Measurements from ENCODE around the gene PLEKHD1. TPM values are rescaled to one million over a fixed set of nuclear protein-coding genes. Genes with fewer than 3 reads are reported as not detected.

Gene PLEKHD1
- total and polyA plus RNA-seq, 9 of the 15 experiments (the other 6 are each of a cell fraction or from before 2014, with no cell fraction given), result not detected

DNA sequence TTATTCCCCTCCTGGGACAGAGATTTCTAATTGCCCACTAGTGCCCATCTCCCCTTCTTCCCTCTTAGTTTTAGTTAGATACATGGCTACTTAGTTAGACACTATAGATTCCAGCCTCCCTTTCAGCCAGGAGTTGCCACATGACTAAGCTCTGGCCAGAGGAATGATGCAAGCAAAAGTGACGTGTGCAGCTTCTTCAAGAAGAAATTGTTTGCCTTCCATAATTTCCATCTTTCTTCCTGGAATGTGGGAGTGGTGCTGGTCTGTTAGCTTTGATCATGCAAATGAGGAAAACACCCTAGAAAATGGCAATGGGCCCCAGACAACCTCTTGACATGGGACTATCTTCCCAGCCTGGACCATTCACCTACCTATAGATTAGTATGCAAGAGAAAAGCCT is 68.7 kb downstream of the PLEKHD1 start:
- WGBS (ENCODE audit: insufficient coverage, low coverage, missing lambda C conversion rate), result 10% methylated on average over 1 of the region's 1 CpG
- Histone ChIP-seq H3K4me1 (replicated peaks in 1 of 2; ENCODE audit: control insufficient read depth in 2 of 2, insufficient read depth in 2 of 2, low read length in 2 of 2) (no peaks in the 10 kb centered on the region; a peak in 2 of 5 replicates), H3K79me2 (ENCODE audit: control insufficient read depth, insufficient read depth, low read length) (no peaks in the 10 kb centered on the region), H4K20me1 (replicated peaks; ENCODE audit: control insufficient read depth, insufficient read depth, low read length) (no peaks in the 10 kb centered on the region), H3K36me3 (ENCODE audit: control insufficient read depth, insufficient read depth, low read length) (no peaks in the 10 kb centered on the region), H3K9me3 (replicated peaks; ENCODE audit: control insufficient read depth, insufficient read depth, low read depth, low read length) (no peaks in the 10 kb centered on the region), H3K4me3 (no peak overlapping the region), H3K9me1 (ENCODE audit: control insufficient read depth, insufficient read depth, low read length) (no peaks in the 10 kb centered on the region), H3K4me2 (ENCODE audit: insufficient read depth, low read length) (no peak overlapping the region), H3K27ac (ENCODE audit: extremely low read depth, low read depth, low read length) (no peak overlapping the region), H3K27me3 (ENCODE audit: control insufficient read depth in 2 of 2, insufficient read depth in 2 of 2, low read length in 2 of 2) (peaks cover 2 to 7% of the 10 kb centered on the region in 2 experiments; a peak in 3 of 5 replicates), H2AFZ (ENCODE audit: low read depth, low read length) (no peak overlapping the region), H3K9ac (ENCODE audit: insufficient read depth in 1 of 2, low read depth in 2 of 2, low read length in 2 of 2) (no peak overlapping the region)
- CTCF ChIA-PET (ENCODE audit: low intra/inter-chr PET ratio), result no interaction called here
- BruUV-seq (replicated peaks), result no TSS peak
- DNase-seq (ENCODE audit: extremely low read depth in 1 of 4, low spot score in 3 of 4) (peak in 1 of 4 experiments; percentile 11), FAIRE-seq (no peak), ATAC-seq (peak; percentile 58; the same call in 2 of the 3 replicates)
- TF ChIP-seq ZKSCAN8 (CRISPR knock-in tag; IDR thresholded peaks at IDR 0.05) (no peak), CEBPG (CRISPR knock-in tag; IDR thresholded peaks at IDR 0.05) (peak; percentile 64), CEBPG (tag; conservative IDR thresholded peaks at IDR 0.05 in 1 of 2, IDR thresholded peaks at IDR 0.05 in 1 of 2) (peak; percentile 78 to 80), TCF7L2 (IDR thresholded peaks at IDR 0.05; ENCODE audit: low read depth, low read length) (no peak), JUND (IDR thresholded peaks at IDR 0.05; ENCODE audit: borderline replicate concordance, low read depth, low read length) (0 out of 2 replicates have a peak, but pooled peaks have one; percentile 36), JUND (tag; IDR thresholded peaks at IDR 0.05; ENCODE audit: borderline replicate concordance, low read depth, low read length) (no peak), HNRNPL (IDR thresholded peaks at IDR 0.05; ENCODE audit: low read depth, low read length) (no peak), ZNF444 (CRISPR knock-in tag; IDR thresholded peaks at IDR 0.05) (no peak), SREBF1 (IDR thresholded peaks at IDR 0.05; ENCODE audit: borderline replicate concordance, low read depth, low read length) (no peak), HDAC3 (IDR thresholded peaks at IDR 0.05; ENCODE audit: borderline replicate concordance, partially characterized antibody) (no peak), CEBPB (tag; IDR thresholded peaks at IDR 0.05) (peak; percentile 84), ZNF384 (IDR thresholded peaks at IDR 0.05; ENCODE audit: low read depth, low read length) (no peak)
- TF ChIP-seq, protein P1, sequence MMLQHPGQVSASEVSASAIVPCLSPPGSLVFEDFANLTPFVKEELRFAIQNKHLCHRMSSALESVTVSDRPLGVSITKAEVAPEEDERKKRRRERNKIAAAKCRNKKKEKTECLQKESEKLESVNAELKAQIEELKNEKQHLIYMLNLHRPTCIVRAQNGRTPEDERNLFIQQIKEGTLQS (IDR thresholded peaks at IDR 0.05), result peak; percentile 86
- TF ChIP-seq, protein P1 (CRISPR knock-in tag; conservative IDR thresholded peaks at IDR 0.05), result no peak
- TF ChIP-seq, protein P2, sequence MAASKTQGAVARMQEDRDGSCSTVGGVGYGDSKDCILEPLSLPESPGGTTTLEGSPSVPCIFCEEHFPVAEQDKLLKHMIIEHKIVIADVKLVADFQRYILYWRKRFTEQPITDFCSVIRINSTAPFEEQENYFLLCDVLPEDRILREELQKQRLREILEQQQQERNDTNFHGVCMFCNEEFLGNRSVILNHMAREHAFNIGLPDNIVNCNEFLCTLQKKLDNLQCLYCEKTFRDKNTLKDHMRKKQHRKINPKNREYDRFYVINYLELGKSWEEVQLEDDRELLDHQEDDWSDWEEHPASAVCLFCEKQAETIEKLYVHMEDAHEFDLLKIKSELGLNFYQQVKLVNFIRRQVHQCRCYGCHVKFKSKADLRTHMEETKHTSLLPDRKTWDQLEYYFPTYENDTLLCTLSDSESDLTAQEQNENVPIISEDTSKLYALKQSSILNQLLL (CRISPR knock-in tag; IDR thresholded peaks at IDR 0.05; ENCODE audit: borderline replicate concordance), result no peak
- intact Hi-C loops (cut with micrococcal nuclease), result no loop called here
- in situ Hi-C loops (cut with MboI), result loop anchor here (25.0 kb wide), 1 partner anchor 484 kb away; no protein-coding TSS in a partner anchor
- POLR2A ChIA-PET, result interaction anchor here (0.8 kb wide), 1 partner anchor 18 kb away, joined by 4 read pairs; no protein-coding TSS in a partner anchor

Data from K562 (cell line).